ENCODE data around the gene DPAGT1. TPM values are rescaled to one million over a fixed set of nuclear protein-coding genes. Genes with fewer than 3 reads are reported as not detected.

The DPAGT1 gene
- total and polyA plus RNA-seq, 2 of the 8 experiments (the other 6 are each of a cell fraction or from before 2014, with no cell fraction given), result 59.8 to 236 TPM

- TF ChIP-seq, protein P1, sequence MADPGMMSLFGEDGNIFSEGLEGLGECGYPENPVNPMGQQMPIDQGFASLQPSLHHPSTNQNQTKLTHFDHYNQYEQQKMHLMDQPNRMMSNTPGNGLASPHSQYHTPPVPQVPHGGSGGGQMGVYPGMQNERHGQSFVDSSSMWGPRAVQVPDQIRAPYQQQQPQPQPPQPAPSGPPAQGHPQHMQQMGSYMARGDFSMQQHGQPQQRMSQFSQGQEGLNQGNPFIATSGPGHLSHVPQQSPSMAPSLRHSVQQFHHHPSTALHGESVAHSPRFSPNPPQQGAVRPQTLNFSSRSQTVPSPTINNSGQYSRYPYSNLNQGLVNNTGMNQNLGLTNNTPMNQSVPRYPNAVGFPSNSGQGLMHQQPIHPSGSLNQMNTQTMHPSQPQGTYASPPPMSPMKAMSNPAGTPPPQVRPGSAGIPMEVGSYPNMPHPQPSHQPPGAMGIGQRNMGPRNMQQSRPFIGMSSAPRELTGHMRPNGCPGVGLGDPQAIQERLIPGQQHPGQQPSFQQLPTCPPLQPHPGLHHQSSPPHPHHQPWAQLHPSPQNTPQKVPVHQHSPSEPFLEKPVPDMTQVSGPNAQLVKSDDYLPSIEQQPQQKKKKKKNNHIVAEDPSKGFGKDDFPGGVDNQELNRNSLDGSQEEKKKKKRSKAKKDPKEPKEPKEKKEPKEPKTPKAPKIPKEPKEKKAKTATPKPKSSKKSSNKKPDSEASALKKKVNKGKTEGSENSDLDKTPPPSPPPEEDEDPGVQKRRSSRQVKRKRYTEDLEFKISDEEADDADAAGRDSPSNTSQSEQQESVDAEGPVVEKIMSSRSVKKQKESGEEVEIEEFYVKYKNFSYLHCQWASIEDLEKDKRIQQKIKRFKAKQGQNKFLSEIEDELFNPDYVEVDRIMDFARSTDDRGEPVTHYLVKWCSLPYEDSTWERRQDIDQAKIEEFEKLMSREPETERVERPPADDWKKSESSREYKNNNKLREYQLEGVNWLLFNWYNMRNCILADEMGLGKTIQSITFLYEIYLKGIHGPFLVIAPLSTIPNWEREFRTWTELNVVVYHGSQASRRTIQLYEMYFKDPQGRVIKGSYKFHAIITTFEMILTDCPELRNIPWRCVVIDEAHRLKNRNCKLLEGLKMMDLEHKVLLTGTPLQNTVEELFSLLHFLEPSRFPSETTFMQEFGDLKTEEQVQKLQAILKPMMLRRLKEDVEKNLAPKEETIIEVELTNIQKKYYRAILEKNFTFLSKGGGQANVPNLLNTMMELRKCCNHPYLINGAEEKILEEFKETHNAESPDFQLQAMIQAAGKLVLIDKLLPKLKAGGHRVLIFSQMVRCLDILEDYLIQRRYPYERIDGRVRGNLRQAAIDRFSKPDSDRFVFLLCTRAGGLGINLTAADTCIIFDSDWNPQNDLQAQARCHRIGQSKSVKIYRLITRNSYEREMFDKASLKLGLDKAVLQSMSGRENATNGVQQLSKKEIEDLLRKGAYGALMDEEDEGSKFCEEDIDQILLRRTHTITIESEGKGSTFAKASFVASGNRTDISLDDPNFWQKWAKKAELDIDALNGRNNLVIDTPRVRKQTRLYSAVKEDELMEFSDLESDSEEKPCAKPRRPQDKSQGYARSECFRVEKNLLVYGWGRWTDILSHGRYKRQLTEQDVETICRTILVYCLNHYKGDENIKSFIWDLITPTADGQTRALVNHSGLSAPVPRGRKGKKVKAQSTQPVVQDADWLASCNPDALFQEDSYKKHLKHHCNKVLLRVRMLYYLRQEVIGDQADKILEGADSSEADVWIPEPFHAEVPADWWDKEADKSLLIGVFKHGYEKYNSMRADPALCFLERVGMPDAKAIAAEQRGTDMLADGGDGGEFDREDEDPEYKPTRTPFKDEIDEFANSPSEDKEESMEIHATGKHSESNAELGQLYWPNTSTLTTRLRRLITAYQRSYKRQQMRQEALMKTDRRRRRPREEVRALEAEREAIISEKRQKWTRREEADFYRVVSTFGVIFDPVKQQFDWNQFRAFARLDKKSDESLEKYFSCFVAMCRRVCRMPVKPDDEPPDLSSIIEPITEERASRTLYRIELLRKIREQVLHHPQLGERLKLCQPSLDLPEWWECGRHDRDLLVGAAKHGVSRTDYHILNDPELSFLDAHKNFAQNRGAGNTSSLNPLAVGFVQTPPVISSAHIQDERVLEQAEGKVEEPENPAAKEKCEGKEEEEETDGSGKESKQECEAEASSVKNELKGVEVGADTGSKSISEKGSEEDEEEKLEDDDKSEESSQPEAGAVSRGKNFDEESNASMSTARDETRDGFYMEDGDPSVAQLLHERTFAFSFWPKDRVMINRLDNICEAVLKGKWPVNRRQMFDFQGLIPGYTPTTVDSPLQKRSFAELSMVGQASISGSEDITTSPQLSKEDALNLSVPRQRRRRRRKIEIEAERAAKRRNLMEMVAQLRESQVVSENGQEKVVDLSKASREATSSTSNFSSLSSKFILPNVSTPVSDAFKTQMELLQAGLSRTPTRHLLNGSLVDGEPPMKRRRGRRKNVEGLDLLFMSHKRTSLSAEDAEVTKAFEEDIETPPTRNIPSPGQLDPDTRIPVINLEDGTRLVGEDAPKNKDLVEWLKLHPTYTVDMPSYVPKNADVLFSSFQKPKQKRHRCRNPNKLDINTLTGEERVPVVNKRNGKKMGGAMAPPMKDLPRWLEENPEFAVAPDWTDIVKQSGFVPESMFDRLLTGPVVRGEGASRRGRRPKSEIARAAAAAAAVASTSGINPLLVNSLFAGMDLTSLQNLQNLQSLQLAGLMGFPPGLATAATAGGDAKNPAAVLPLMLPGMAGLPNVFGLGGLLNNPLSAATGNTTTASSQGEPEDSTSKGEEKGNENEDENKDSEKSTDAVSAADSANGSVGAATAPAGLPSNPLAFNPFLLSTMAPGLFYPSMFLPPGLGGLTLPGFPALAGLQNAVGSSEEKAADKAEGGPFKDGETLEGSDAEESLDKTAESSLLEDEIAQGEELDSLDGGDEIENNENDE (IDR thresholded peaks at IDR 0.05; ENCODE audit: insufficient replicate concordance, low read length), result no peak
- TF ChIP-seq, protein P2, sequence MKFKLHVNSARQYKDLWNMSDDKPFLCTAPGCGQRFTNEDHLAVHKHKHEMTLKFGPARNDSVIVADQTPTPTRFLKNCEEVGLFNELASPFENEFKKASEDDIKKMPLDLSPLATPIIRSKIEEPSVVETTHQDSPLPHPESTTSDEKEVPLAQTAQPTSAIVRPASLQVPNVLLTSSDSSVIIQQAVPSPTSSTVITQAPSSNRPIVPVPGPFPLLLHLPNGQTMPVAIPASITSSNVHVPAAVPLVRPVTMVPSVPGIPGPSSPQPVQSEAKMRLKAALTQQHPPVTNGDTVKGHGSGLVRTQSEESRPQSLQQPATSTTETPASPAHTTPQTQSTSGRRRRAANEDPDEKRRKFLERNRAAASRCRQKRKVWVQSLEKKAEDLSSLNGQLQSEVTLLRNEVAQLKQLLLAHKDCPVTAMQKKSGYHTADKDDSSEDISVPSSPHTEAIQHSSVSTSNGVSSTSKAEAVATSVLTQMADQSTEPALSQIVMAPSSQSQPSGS (IDR thresholded peaks at IDR 0.05; ENCODE audit: low read length), result no peak
- TF ChIP-seq MAX (IDR thresholded peaks at IDR 0.05) (peak; percentile 94), CEBPB (IDR thresholded peaks at IDR 0.05; ENCODE audit: low read depth, low read length) (no peak), TAF1 (IDR thresholded peaks at IDR 0.05; ENCODE audit: low read depth, low read length) (peak; percentile 83), TAF7 (optimal IDR thresholded peaks at IDR 0.05; ENCODE audit: borderline replicate concordance, low read depth, low read length) (peak; percentile 58), TCF12 (IDR thresholded peaks at IDR 0.05; ENCODE audit: low read depth, low read length) (no peak), GTF2F1 (IDR thresholded peaks at IDR 0.05; ENCODE audit: borderline replicate concordance, low read depth, low read length) (no peak; the same call in 1 of the 2 replicates)
Measured at GRCh38 chr11:119121008-119121810, 19.6 kb upstream of the DPAGT1 start, which contains the start of gene HINFP (continued).
